Gastrocnemius medialis (tissue), 4 donors: Measurements from ENCODE around the gene SLC24A4. TPM values are rescaled to one million over a fixed set of nuclear protein-coding genes. Genes with fewer than 3 reads are reported as not detected.

ENCODE experiments used
- ATAC-seq, 2 donors: fragments of 150-250 bp; one replicate each; pipeline ENCODE4 v1.9.1; 2016
- DNase-seq, 2 donors: peaks; one replicate each; pipeline ENCODE4 v3.0.0-alpha.2; 2019
- H3K27ac ChIP-seq, 4 donors: fragments of 200-600 bp; sonication (generic); 1 replicate in 1 of 4; 2 replicates in 3 of 4; pipeline ENCODE4 v1.5.1; 2016 to 2018; ENCODE audit warnings: mild to moderate bottlenecking in 2 of 4, moderate library complexity in 1 of 4
- H3K27me3 ChIP-seq, 3 donors: fragments of 200-600 bp; sonication (generic) in 2 of 3; 1 replicate in 1 of 3; 2 replicates in 2 of 3; pipeline versions ENCODE4 v1.5.1 to v1.6.0; 2016 to 2019; ENCODE audit warnings: mild to moderate bottlenecking in 1 of 3, moderate library complexity in 1 of 3
- H3K36me3 ChIP-seq, 2 donors: fragments of 200-600 bp; sonication (generic) in 1 of 2; one replicate each; pipeline ENCODE4 v1.5.1; 2017 to 2018
- H3K4me1 ChIP-seq, 2 donors: fragments of 200-600 bp; sonication (generic) in 1 of 2; one replicate each; pipeline ENCODE4 v1.5.1; 2016 to 2017; ENCODE audit warnings: mild to moderate bottlenecking in 2 of 2
- H3K4me3 ChIP-seq, 4 donors: fragments of 200-600 bp; sonication (generic) in 3 of 4; 1 replicate in 1 of 4; 2 replicates in 3 of 4; pipeline ENCODE4 v1.5.1; 2016 to 2019; ENCODE audit warnings: mild to moderate bottlenecking in 2 of 4
- H3K9me3 ChIP-seq, 3 donors: fragments of 200-600 bp; sonication (generic) in 2 of 3; 1 replicate in 1 of 3; 2 replicates in 2 of 3; pipeline ENCODE4 v1.5.1; 2016 to 2019
- CTCF ChIP-seq, 5 experiments: fragments of 450-650 bp in 3 of 5; fragments of 200-600 bp in 2 of 5; sonication (generic) in 2 of 5; IDR thresholded peaks in 4 of 5; conservative IDR thresholded peaks in 1 of 5; 1 replicate in 4 of 5; 2 replicates in 1 of 5; pipeline ENCODE4 v1.5.1; 2016 to 2019; ENCODE audit warnings: antibody characterized with exemption in 5 of 5, mild to moderate bottlenecking in 3 of 5, moderate library complexity in 3 of 5
- POLR2A ChIP-seq, 2 donors: fragments of 450-650 bp; IDR thresholded peaks; one replicate each; pipeline ENCODE4 v1.6.1; 2017; ENCODE audit warnings: antibody characterized with exemption in 2 of 2, mild to moderate bottlenecking in 2 of 2, moderate library complexity in 2 of 2
- in situ Hi-C, 4 donors: fragments of 200-750 bp; cut with MboI; loops; one replicate each; pipeline versions ENCODE4 v1.15.0 to v1.8.0; 2017; ENCODE audit warnings: low sequenced_read_pairs in 4 of 4
- intact Hi-C: fragments of 100-400 bp; cut with DNase I; formaldehyde crosslinking; loops from one replicate; pipeline ENCODE4 v1.15.1; 2023; ENCODE audit warnings: low total_unique reads
- total RNA-seq, 4 donors: library from RNA; depleted of rRNA; stranded (reverse); fragments of >200 nt; gene quantifications; one replicate each; pipeline versions ENCODE4 v1.1.0 to v1.2.3, GENCODE V29; 2016

The SLC24A4 gene
- total RNA-seq, 4 donors from 2014 or later: 0.07 to 0.76 (median 0.50) TPM

GRCh38 chr14:92446771-92447170, 123.8 kb downstream of the SLC24A4 start:
- no peak overlapping the region for H3K27ac ChIP-seq
- TF ChIP-seq CTCF (IDR thresholded peaks at IDR 0.05 in 4 of 5, conservative IDR thresholded peaks at IDR 0.05 in 1 of 5) (no peak), POLR2A (IDR thresholded peaks at IDR 0.05) (no peak)
- no peaks in the 10 kb centered on the region for H3K36me3 ChIP-seq
- H3K9me3 ChIP-seq: no peaks in the 10 kb centered on the region
- in situ Hi-C loops (loop anchor here in 1 of 4 donors (25.0 kb wide), 1 partner anchor 309 kb away; no protein-coding TSS in a partner anchor), intact Hi-C loops (no loop called here)
- no peak for ATAC-seq
- no peaks in the 10 kb centered on the region for H3K4me1 ChIP-seq
- DNase-seq: no peak
- H3K4me3 ChIP-seq: no peak overlapping the region
- no peaks in the 10 kb centered on the region for H3K27me3 ChIP-seq

GRCh38 chr14:92447416-92448197, 124.6 kb downstream of the SLC24A4 start:
- Histone ChIP-seq H3K4me3 (no peak overlapping the region), H3K4me1 (no peaks in the 10 kb centered on the region), H3K36me3 (no peaks in the 10 kb centered on the region), H3K9me3 (no peaks in the 10 kb centered on the region), H3K27ac (no peak overlapping the region), H3K27me3 (no peaks in the 10 kb centered on the region)
- in situ Hi-C loops (loop anchor here in 1 of 4 donors (25.0 kb wide), 1 partner anchor 310 kb away; no protein-coding TSS in a partner anchor), intact Hi-C loops (no loop called here)
- DNase-seq (no peak), ATAC-seq (no peak)
- TF ChIP-seq CTCF (IDR thresholded peaks at IDR 0.05 in 4 of 5, conservative IDR thresholded peaks at IDR 0.05 in 1 of 5): no peak
- no peak for TF ChIP-seq POLR2A (IDR thresholded peaks at IDR 0.05)

GRCh38 chr14:92448786-92449185, 125.8 kb downstream of the SLC24A4 start:
- H3K4me1 ChIP-seq: no peaks in the 10 kb centered on the region
- DNase-seq: no peak
- no peak overlapping the region for H3K27ac ChIP-seq
- no peak for TF ChIP-seq POLR2A (IDR thresholded peaks at IDR 0.05)
- TF ChIP-seq CTCF (IDR thresholded peaks at IDR 0.05 in 4 of 5, conservative IDR thresholded peaks at IDR 0.05 in 1 of 5): no peak
- H3K9me3 ChIP-seq: no peaks in the 10 kb centered on the region
- in situ Hi-C loops: loop anchor here in 1 of 4 donors (25.0 kb wide), 1 partner anchor 311 kb away; no protein-coding TSS in a partner anchor
- H3K27me3 ChIP-seq: no peaks in the 10 kb centered on the region
- intact Hi-C loops: no loop called here
- ATAC-seq: no peak
- H3K4me3 ChIP-seq: no peak overlapping the region
- H3K36me3 ChIP-seq: no peaks in the 10 kb centered on the region

GRCh38 chr14:92449404-92450181, 126.6 kb downstream of the SLC24A4 start:
- intact Hi-C loops: loop anchor here (10.0 kb wide), 1 partner anchor 315 kb away; no protein-coding TSS in a partner anchor
- no peaks in the 10 kb centered on the region for H3K9me3 ChIP-seq
- in situ Hi-C loops: loop anchor here in 1 of 4 donors (25.0 kb wide), 1 partner anchor 312 kb away; no protein-coding TSS in a partner anchor
- H3K36me3 ChIP-seq: no peaks in the 10 kb centered on the region
- no peak for DNase-seq
- no peak for TF ChIP-seq POLR2A (IDR thresholded peaks at IDR 0.05)
- no peak for TF ChIP-seq CTCF (IDR thresholded peaks at IDR 0.05 in 4 of 5, conservative IDR thresholded peaks at IDR 0.05 in 1 of 5)
- no peaks in the 10 kb centered on the region for H3K4me1 ChIP-seq
- no peaks in the 10 kb centered on the region for H3K27me3 ChIP-seq
- no peak overlapping the region for H3K27ac ChIP-seq
- H3K4me3 ChIP-seq: no peak overlapping the region
- no peak for ATAC-seq
